ENCODE results near the gene AVPR1B.

AVPR1B gene

GRCh38 chr1:206111271-206111927, 5.8 kb downstream of the AVPR1B start:
- no peak for DNase-seq

DNA sequence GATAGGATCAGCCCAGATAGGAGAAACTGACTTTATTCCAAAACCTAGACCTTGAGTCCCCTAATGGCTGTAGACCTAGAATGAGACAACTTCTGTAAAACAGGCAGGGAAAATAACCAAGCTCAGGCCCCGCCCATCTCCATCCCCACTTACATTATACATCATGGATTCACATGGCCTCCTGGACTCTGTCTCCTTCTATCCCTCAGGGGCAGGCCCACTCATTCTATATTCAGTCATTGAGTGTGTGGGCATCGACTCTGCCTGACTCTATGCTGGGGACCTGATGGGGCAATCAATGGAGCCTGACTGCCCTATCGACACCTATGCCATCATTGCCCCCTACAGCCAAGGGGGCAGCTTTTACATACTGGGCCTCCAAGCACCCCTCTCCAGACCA, 6.4 kb downstream of the AVPR1B start:
- DNase-seq = no peak

DNA sequence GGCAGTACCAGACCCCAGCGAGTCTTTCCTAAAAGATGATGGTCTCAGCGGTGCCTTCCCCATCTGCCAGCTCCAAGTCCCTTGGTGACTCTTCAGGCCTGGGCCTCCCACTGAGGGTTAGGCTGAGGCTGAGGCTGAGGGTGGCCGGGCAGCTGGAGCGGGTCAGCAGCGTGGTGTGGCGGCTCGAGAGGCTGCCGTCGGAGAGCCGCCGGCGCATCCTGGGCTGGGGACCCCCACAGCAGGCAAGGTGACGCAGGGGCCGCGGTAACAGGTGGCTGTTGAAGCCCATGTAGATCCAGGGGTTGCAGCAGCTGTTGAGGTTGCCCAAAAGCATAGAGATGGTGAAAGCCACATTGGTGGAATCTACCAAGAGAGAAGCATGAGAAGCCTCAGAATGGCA, 7.0 kb downstream of the AVPR1B start:
- DNase-seq = no peak

GRCh38 chr1:206109718-206110117, 7.5 kb downstream of the AVPR1B start:
- DNase-seq = no peak

GRCh38 chr1:206108635-206109034, 8.6 kb downstream of the AVPR1B start:
- DNase-seq = no peak

DNA sequence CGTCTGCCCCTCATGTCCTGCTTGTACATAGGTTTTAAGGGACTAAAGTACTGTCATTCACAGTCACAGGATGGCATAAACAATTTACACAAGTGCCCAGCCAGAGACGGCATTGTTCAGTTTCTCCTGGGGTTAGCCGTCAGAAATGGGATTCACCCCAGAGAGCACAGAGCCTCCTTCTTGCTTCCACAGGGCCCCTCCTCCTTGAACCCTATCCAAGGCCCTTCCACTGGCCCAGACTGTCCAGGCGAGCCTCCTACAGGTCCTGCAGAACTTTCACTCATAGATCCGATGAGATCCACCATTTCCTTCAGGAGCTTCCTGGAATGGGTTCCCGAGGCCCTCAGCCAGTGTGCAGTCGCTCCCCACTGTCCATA, 10.0 kb downstream of the AVPR1B start:
- DNase-seq = no peak

DNA sequence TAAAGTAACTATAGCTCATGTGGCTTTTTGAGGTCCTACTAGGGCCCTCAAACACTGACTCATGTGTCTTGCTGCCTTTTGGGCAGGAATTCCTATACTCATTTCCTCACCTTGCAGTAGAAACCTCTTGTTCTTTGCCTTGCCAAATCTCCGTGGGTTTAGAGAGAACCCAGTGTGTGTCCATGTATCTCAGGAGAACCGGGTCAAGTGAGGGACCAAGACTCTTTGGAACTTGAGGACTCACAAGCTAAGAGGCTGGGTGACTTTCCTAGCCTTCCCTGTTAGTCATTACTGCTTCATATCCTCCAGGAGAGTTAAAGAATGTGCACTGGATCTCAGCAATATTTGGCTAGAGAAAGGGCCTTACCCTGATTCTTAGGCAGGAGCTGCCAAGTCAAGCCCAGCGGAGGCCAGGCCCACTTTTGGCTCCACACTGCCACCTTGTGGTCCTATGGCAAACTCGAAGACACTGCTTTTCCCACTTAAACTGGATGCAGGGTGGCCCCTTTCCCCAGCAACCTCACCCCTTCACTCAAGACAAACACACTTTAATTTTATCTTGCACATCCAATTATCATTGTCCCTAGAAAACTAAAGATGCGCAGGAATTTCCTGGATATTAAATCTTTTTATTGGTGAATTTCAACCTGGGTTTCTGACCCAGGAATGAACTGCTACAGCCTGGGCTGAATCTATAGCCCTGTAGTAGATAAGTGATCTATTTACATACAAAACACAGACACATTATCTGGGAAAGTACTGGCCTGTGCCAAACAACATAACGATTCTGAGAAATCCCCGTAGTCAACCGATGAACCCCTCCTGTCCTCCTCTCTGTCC, 10.6 kb downstream of the AVPR1B start:
- DNase-seq = peak; percentile 85

GRCh38 chr1:206105464-206105995, 11.7 kb downstream of the AVPR1B start:
- no peak for DNase-seq

DNA sequence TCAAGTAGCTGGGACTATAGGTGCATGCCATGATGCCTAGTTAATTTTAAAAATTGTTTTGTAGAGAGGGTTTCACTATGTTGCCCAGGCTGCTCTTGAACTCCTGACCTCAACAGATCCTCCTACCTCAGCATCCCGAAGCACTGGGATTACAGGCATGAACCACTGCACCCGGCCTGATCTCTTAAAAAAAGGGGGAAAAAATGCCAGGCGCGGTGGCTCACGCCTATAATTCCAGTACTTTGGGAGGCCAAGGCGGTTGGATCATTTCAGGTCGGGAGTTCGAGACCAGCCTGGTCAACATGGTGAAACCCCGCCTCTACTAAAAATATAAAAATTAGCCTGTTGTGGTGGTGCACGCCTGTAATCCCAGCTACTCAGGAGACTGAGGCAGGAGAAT, 13.2 kb downstream of the AVPR1B start:
- no peak for DNase-seq

DNA sequence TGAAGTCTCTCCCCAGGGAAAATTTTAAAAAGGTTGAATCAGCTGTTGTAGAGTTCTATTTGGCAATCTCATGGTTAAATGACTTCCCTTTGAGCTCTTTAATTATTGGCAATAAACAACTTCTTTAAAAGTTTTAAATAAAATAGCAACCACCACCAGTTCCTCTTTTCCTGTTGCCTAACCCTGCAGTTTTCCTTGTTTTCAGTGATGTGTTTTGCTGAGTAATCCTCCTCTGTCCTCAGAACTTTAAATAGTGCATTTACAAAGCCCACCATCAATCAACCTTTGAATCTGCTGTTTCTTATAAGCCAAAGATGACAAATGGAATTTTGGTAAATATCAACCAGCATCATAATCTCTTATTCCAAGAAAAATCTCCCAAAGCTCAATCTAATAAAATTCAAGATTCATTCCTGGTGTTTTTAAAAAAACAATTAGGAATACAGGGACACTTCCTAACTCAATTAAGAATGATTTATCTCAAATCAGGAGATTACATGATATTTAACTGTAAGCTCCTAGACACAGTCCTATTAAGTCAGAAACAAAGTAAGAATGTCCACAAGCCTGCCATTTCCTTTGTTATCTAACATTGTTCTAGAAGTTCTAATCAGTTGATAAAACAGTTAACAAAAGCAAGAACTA, 14.8 kb downstream of the AVPR1B start:
- DNase-seq = no peak

- DNase-seq = no peak
These were observed 15.7 kb downstream of the AVPR1B start for GRCh38 chr1:206101351-206102045.

DNA sequence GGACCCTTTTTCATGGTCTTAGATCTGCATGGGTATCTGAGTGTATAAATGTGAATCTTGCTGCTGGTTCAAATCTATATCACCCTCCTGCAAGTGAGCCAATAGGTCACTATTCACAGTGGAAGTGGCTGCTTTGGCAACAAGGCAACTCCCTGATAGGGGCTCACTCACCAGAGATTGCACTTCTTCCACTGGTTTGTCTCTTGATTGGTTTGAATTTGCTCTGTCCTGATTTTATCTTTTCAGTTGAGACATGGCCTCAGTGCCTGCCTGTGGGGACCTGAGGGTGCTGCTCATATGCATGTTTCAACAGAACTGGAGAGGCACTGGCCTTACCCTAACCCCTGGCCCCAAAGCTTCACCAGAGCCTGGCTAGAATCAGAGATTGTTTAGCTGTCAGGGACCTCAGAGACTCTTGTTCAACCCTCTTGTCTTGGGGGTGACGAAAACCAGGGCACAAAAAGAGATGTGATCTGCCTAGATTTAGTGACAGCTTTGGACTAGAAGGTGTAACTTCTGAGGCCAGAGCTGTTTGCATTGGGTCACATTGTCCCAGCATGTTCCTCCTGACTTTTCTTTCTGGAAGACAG, 16.9 kb downstream of the AVPR1B start:
- DNase-seq = no peak

DNA sequence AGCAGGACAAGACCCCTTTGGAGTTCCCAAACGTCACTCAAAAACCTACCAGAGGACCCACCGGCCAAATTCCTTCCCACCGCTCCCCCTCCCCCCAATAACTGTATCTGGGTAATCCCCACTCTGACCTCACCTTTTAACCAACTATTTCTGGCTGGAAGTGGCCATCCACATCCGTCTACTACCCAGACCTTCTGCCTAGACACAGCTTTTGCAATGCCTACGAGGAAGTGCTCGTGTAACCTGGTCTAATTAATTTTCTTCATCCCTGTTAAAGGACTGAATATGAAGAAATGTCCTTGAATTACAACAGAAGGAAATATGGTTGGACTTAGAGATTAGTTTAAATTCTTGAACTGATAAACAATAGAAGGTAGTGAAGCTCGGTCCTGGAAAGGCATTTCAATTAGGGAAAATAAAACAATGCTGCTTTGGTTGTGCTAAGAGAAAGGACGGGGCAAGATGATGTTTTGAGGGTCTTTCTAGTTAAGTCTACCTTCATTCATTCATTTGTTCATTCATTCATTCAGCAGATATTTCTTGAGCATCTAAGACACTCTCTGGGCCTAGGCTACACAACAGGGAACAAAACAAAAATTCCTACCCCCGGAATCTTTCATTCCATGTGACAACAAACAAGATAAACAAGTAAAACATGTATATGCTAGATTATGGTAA, 18.8 kb downstream of the AVPR1B start:
- no peak for DNase-seq

GRCh38 chr1:206097381-206097780, 19.8 kb downstream of the AVPR1B start:
- DNase-seq = no peak

DNA sequence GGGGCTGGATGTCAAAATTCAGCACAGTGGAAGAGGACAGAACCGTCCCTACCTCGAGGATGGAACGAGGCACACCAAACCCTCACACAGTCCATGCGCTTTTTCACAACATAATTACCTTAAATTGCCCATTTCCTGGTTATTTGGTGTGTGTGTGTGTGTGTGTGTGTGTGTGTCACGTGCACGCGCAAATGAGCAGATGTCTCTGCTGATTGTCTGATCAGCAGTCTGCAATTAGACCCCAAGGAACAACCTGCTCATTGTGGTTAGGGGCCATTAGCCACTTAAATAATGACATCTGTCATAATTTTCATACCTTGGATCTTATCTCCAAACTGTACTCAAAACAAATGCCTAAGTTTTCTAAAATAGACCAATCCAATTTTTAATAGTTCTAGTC, 23.2 kb downstream of the AVPR1B start:
- no peak for DNase-seq

- DNase-seq = no peak
These were observed 27.8 kb downstream of the AVPR1B start for GRCh38 chr1:206089341-206089740.

- DNase-seq = no peak
These were observed 30.1 kb downstream of the AVPR1B start for GRCh38 chr1:206087091-206087490.

DNA sequence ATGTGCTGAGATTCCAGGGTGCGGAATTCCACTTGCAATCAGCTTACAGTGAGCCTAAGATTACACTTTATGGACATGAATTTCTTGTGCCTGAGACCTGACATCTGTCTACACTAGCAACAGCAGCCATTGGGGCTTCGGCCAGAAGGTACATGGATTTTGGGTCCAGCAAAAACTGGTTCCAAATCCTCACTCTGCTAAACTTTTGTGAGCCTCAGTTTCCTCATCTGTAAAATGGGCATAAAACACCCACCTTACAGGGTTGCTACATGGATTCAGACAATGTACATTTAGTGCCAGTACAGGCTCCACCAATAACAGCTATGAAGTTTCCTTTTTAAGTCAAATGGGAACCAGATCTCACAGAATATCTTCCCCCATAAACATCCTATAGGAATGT, 33.4 kb downstream of the AVPR1B start:
- DNase-seq = no peak

GRCh38 chr1:206082831-206083695, 34.1 kb downstream of the AVPR1B start:
- DNase-seq = no peak

GRCh38 chr1:206081856-206082255, 35.3 kb downstream of the AVPR1B start:
- no peak for DNase-seq

Data from stimulated activated CD4-positive, alpha-beta T cell treated with anti-CD3 and anti-CD28 coated beads, Interleukin-15, amount 100 ng/mL, for 24 hours (primary cell).